GOT3 (cell line): ENCODE measurements around the gene HOXD8.

Source experiments
- DNase-seq: peaks from one replicate; lab custom pipeline; 2025; ENCODE audit warnings: mixed read lengths; lab: John Stamatoyannopoulos, UW

HOXD8 gene

GRCh38 chr2:176160251-176160985, 30.9 kb downstream of the HOXD8 start:
- no peak for DNase-seq

GRCh38 chr2:176160986-176161824, 31.7 kb downstream of the HOXD8 start:
- DNase-seq: no peak

- DNase-seq: no peak
Observed at GRCh38 chr2:176161825-176162626, 32.5 kb downstream of the HOXD8 start.

- DNase-seq: no peak
Observed at GRCh38 chr2:176162911-176163671, 33.6 kb downstream of the HOXD8 start.

- no peak for DNase-seq
Observed at GRCh38 chr2:176163672-176164056, 34.2 kb downstream of the HOXD8 start.

- no peak for DNase-seq
Observed at GRCh38 chr2:176164201-176164600, 34.7 kb downstream of the HOXD8 start.

- DNase-seq: no peak
Observed at GRCh38 chr2:176164611-176165369, 35.3 kb downstream of the HOXD8 start.

- no peak for DNase-seq
Observed at GRCh38 chr2:176165370-176166050, 36.0 kb downstream of the HOXD8 start.

- DNase-seq: no peak
Observed at GRCh38 chr2:176166272-176166671, 36.8 kb downstream of the HOXD8 start.

GRCh38 chr2:176167398-176167797, 37.9 kb downstream of the HOXD8 start:
- no peak for DNase-seq

- DNase-seq: no peak
Observed at GRCh38 chr2:176169181-176169580, 39.7 kb downstream of the HOXD8 start.

- no peak for DNase-seq
Observed at GRCh38 chr2:176169711-176170110, 40.2 kb downstream of the HOXD8 start.

- DNase-seq: no peak
Observed at GRCh38 chr2:176170602-176171305, 41.2 kb downstream of the HOXD8 start.

- DNase-seq: no peak
Observed at GRCh38 chr2:176171351-176172006, 42.0 kb downstream of the HOXD8 start.

GRCh38 chr2:176172007-176172894, 42.7 kb downstream of the HOXD8 start:
- no peak for DNase-seq

GRCh38 chr2:176172895-176173566, 43.5 kb downstream of the HOXD8 start:
- DNase-seq: no peak

- DNase-seq: no peak
Observed at GRCh38 chr2:176173567-176174381, 44.3 kb downstream of the HOXD8 start.
